Thymus (tissue), 11 donors: ENCODE data around the gene CACNA1G. TPM values are rescaled to one million over a fixed set of nuclear protein-coding genes. Genes with fewer than 3 reads are reported as not detected.
A peak's percentile ranks its signal among the peaks of the same experiment; 100 is the strongest.

Experiments
- DNase-seq, 9 donors: peaks; one replicate each; pipeline ENCODE4 v3.0.0-alpha.2; 2013; ENCODE audit warnings: low spot score in 9 of 9, low read depth in 6 of 9, missing footprints in 1 of 9
- H3K27ac ChIP-seq, 2 donors: one replicate each; pipeline ENCODE4 v1.5.1; 2013; ENCODE audit warnings: control low read depth in 1 of 2, low read depth in 1 of 2, low read length in 1 of 2, mild to moderate bottlenecking in 1 of 2, moderate library complexity in 1 of 2
- H3K27me3 ChIP-seq, 2 donors: one replicate each; pipeline ENCODE4 v1.5.1; 2013; ENCODE audit warnings: low read length in 1 of 2; ENCODE audit not compliant: control insufficient read depth in 2 of 2, insufficient read depth in 1 of 2
- H3K36me3 ChIP-seq, 2 donors: one replicate each; pipeline ENCODE4 v1.5.1; 2013; ENCODE audit warnings: low read length in 1 of 2, mild to moderate bottlenecking in 1 of 2, moderate library complexity in 1 of 2; ENCODE audit not compliant: control insufficient read depth in 2 of 2, insufficient read depth in 2 of 2
- H3K4me1 ChIP-seq, 2 donors: one replicate each; pipeline ENCODE4 v1.5.1; 2013; ENCODE audit warnings: low read length in 2 of 2; ENCODE audit not compliant: control insufficient read depth in 2 of 2, insufficient read depth in 2 of 2
- H3K4me3 ChIP-seq, 2 donors: one replicate each; pipeline ENCODE4 v1.5.1; 2013; ENCODE audit warnings: low read length in 2 of 2, control low read depth in 1 of 2, mild to moderate bottlenecking in 1 of 2
- H3K9me3 ChIP-seq, 2 donors: one replicate each; pipeline ENCODE4 v1.5.1; 2013; ENCODE audit warnings: low read length in 1 of 2, mild to moderate bottlenecking in 1 of 2; ENCODE audit not compliant: control insufficient read depth in 2 of 2, insufficient read depth in 1 of 2
- WGBS: extraction: QIAGEN DNeasy Blood & Tissue Kit; methylation state at CpG from one replicate; pipeline ENCODE4 v1.1.7; 2013; 5-methylcytosine and 5-hydroxymethylcytosine counted together
- polyA plus RNA-seq: library from polyadenylated mRNA; stranded (reverse); fragments of 200-250 nt; gene quantifications from one replicate; pipeline ENCODE4 v1.2.3, GENCODE V29; 2013
- total RNA-seq: library from RNA; stranded (reverse); fragments of 120-200 nt; gene quantifications from one replicate; pipeline ENCODE4 v1.2.4, GENCODE V29; 2013
- donor health status: healthy.

CACNA1G gene
- total and polyA plus RNA-seq, 2 donors: 0.27 to 0.38 TPM

GRCh38 chr17:50627036-50627781 is 66.7 kb downstream of the CACNA1G start:
- 87% methylated on average over 17 of the region's 17 CpGs for WGBS

GRCh38 chr17:50627782-50628601 is 67.5 kb downstream of the CACNA1G start:
- Histone ChIP-seq H3K4me1 (peaks cover 0 to 7% of the 10 kb centered on the region in 2 donors), H3K27ac (no peak overlapping the region), H3K36me3 (no peaks in the 10 kb centered on the region), H3K9me3 (no peaks in the 10 kb centered on the region), H3K4me3 (no peak overlapping the region), H3K27me3 (peaks cover 31 to 83% of the 10 kb centered on the region in 2 donors)
- no peak for DNase-seq
- WGBS: 14% methylated on average over 17 of the region's 17 CpGs

More at GRCh38 chr17:50627036-50627781, 66.7 kb downstream of the CACNA1G start:
- H3K27ac ChIP-seq: no peak overlapping the region
- H3K4me1 ChIP-seq: peaks cover 0 to 7% of the 10 kb centered on the region in 2 donors
- no peak overlapping the region for H3K4me3 ChIP-seq
- no peaks in the 10 kb centered on the region for H3K36me3 ChIP-seq
- peaks cover 23 to 79% of the 10 kb centered on the region in 2 donors for H3K27me3 ChIP-seq
- H3K9me3 ChIP-seq: no peaks in the 10 kb centered on the region
- no peak for DNase-seq

- 75% methylated on average over 6 of the region's 6 CpGs for WGBS
- peaks cover 0 to 7% of the 10 kb centered on the region in 2 donors for H3K4me1 ChIP-seq
- H3K36me3 ChIP-seq: no peaks in the 10 kb centered on the region
- DNase-seq: no peak
- H3K4me3 ChIP-seq: no peak overlapping the region
- H3K27me3 ChIP-seq: peaks cover 49 to 98% of the 10 kb centered on the region in 2 donors
- H3K9me3 ChIP-seq: peaks cover 0 to 3% of the 10 kb centered on the region in 2 donors
- no peak overlapping the region for H3K27ac ChIP-seq
Observed at GRCh38 chr17:50629902-50630301, 69.4 kb downstream of the CACNA1G start.

DNA sequence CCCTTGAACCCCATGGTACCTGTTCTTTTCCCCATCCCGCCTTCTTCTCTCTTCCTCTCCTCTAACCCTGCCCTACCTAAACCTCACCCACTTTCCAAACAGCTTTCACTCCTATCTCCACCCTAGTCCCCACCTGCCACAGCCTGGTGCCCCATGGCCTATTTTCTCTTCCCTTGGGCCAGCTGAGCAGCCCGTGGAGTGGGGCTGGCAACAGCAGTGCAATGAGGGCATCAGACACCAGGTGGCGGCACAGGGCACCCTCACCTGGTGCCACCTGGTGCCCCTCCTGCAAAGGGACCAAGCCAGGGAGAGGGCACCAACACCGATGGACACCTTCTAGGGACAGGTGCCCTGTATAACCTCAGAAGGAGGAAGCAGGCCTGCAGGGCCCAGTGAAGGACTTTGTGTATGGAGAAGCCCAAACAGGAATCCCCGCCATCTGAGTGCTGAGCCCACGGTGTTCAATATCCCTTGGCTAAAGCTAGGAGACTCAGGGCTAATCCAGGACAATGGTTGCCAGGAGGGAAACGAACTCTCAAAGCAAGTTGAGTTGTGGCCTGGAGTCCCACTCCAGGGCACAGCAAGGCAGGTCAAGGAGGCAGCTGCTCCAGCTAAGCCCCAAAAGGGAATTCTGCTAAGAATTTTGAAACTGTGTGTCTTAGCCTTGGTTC is 70.1 kb downstream of the CACNA1G start:
- Histone ChIP-seq H3K27ac (no peak overlapping the region), H3K27me3 (peaks cover 55 to 100% of the 10 kb centered on the region in 2 donors), H3K4me1 (peaks cover 0 to 7% of the 10 kb centered on the region in 2 donors), H3K36me3 (no peaks in the 10 kb centered on the region), H3K4me3 (no peak overlapping the region), H3K9me3 (peaks cover 0 to 3% of the 10 kb centered on the region in 2 donors)
- WGBS: 62% methylated on average over 7 of the region's 7 CpGs
- peak in 7 of 9 donors; percentile 14 to 64 (median 42) for DNase-seq

DNA sequence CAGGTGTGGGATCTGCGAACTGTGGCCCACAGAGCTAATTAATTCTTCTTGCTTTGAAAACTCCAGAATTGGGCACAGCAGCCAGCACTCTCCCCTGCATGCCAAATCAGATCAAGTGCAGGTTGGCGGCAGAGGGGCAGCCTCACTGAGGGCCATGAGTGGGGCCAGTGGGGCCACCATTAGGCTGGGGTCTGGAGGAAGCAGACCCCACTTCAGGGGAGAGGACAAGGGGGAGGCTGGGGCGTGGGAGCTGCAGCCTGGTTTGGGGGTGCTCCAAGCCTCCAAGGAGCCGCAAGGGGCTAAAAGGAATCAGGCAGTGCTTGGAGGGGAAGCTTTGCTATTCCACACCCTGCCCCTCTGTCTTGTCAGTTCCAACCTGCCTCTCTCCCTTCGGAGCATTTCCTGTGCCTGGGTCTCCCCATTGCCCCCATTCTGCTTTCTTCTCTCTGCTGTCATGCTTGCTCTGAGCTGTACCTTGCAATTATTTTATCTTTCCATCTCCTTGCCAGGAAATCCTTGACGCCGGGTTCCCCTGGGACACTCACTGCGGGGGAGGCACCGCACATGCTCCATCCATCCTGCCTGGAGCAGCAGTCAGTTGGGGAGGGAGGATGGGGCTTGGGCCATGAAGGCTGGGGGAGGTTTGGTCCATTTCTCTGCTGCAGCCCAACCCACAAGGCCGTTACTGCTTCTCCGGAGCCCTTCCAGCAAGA is 70.8 kb downstream of the CACNA1G start:
- peaks cover 59 to 100% of the 10 kb centered on the region in 2 donors for H3K27me3 ChIP-seq
- peaks cover 0 to 3% of the 10 kb centered on the region in 2 donors for H3K9me3 ChIP-seq
- no peak overlapping the region for H3K27ac ChIP-seq
- 72% methylated on average over 11 of the region's 11 CpGs for WGBS
- no peak for DNase-seq
- peaks cover 0 to 7% of the 10 kb centered on the region in 2 donors for H3K4me1 ChIP-seq
- no peaks in the 10 kb centered on the region for H3K36me3 ChIP-seq
- H3K4me3 ChIP-seq: no peak overlapping the region

DNA sequence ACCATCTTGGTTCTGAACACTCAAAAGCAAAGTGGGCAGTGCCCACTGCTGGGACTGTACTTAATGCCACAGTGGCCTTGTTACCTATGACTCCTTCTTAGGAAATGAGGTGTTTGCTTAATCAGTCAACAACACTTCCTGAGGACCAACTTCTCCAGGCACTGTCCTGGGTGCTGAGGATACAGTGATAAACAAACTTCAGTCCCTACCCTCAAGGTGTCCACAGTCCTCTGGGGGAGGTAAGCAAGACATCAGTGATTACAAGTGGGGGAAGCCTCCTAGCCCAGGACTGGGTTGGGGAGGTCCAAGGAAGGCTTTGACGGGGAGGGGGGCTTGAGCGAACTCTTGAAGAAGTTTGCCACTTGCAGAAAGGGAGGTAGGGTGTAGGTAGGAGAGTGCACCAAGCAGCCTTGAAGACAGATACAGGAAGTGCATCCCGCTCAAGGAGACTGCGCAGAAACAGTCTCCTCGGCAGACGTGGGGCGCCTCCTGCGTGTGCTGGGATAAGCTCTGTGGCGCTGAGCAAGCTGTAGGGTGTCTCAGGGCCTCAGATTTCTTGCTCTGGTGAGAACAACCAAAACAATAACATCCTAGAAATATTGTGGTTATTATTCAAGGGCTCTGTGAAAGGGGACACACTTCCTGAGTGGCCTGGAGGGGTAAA is 71.5 kb downstream of the CACNA1G start:
- no peak overlapping the region for H3K27ac ChIP-seq
- peaks cover 59 to 100% of the 10 kb centered on the region in 2 donors for H3K27me3 ChIP-seq
- H3K9me3 ChIP-seq: peaks cover 0 to 3% of the 10 kb centered on the region in 2 donors
- H3K36me3 ChIP-seq: no peaks in the 10 kb centered on the region
- WGBS: 92% methylated on average over 9 of the region's 9 CpGs
- no peak overlapping the region for H3K4me3 ChIP-seq
- peaks cover 0 to 7% of the 10 kb centered on the region in 2 donors for H3K4me1 ChIP-seq
- peak in 1 of 9 donors; percentile 30 for DNase-seq

DNA sequence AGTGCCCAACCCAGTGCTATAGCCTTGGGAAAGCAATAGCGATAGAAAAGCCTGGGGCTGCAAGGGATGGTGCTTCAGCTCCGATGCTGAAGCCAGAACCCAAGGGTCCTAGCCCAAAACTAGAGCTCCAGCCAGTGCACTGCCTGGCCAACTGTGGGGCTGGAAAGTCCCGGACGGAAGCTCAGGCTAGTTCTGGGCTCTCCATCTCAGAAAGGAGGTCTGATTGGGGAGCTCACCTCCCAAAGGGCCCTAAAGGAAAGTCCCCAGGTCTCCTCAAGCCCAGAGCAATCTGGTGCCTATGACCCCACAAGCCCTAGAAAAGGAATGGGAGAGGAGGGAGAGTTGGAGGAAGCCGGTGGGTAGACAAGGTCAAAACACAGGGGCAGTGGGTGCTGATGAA is 72.1 kb downstream of the CACNA1G start:
- peaks cover 0 to 7% of the 10 kb centered on the region in 2 donors for H3K4me1 ChIP-seq
- H3K27ac ChIP-seq: no peak overlapping the region
- no peak for DNase-seq
- H3K27me3 ChIP-seq: peaks cover 59 to 100% of the 10 kb centered on the region in 2 donors
- no peak overlapping the region for H3K4me3 ChIP-seq
- no peaks in the 10 kb centered on the region for H3K36me3 ChIP-seq
- 96% methylated on average over 5 of the region's 5 CpGs for WGBS
- H3K9me3 ChIP-seq: peaks cover 0 to 3% of the 10 kb centered on the region in 2 donors

- WGBS: 94% methylated on average over 9 of the region's 9 CpGs
- peaks cover 59 to 100% of the 10 kb centered on the region in 2 donors for H3K27me3 ChIP-seq
Observed at GRCh38 chr17:50633683-50634082, 73.2 kb downstream of the CACNA1G start.

More at GRCh38 chr17:50633683-50634082, 73.2 kb downstream of the CACNA1G start:
- DNase-seq: no peak
- Histone ChIP-seq H3K4me3 (no peak overlapping the region), H3K36me3 (no peaks in the 10 kb centered on the region), H3K27ac (no peak overlapping the region), H3K4me1 (peaks cover 0 to 2% of the 10 kb centered on the region in 2 donors), H3K9me3 (peaks cover 0 to 3% of the 10 kb centered on the region in 2 donors)
